Tibial nerve (tissue), 3 donors: ENCODE measurements around the gene LEAP2.

ENCODE experiments used
- POLR2A ChIP-seq, 2 donors: fragments of 450-650 bp; IDR thresholded peaks; one replicate each; pipeline ENCODE4 v1.6.1; 2017; ENCODE audit warnings: antibody characterized with exemption in 2 of 2, mild to moderate bottlenecking in 2 of 2, moderate library complexity in 2 of 2
- TF ChIP-seq, protein P1 (sequence below), 5 experiments: fragments of 200-600 bp in 3 of 5; fragments of 450-650 bp in 2 of 5; sonication (generic) in 3 of 5; IDR thresholded peaks; one replicate each; pipeline ENCODE4 v1.5.1; 2016 to 2019; ENCODE audit warnings: antibody characterized with exemption in 5 of 5, mild to moderate bottlenecking in 3 of 5, moderate library complexity in 2 of 5

DNA sequence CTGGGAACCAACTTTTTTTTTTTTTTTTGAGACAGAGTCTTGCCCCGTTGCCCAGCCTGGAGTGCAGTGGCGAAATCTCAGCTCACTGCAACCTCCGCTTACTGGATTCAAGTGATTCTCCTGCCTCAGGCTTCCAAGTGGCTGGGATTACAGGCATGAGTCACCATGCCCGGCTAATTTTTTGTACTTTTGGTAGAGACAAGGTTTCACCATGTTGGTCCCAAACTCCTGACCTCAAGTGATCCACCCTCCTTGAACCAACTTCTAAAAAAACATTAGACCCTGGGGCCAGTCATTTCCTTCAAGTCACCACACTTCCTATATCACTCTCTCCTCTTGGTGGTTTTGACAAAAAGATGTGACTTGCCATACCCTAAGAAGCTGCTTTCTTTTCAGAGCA is 32.2 kb upstream of the LEAP2 start:
- TF ChIP-seq, protein P1, sequence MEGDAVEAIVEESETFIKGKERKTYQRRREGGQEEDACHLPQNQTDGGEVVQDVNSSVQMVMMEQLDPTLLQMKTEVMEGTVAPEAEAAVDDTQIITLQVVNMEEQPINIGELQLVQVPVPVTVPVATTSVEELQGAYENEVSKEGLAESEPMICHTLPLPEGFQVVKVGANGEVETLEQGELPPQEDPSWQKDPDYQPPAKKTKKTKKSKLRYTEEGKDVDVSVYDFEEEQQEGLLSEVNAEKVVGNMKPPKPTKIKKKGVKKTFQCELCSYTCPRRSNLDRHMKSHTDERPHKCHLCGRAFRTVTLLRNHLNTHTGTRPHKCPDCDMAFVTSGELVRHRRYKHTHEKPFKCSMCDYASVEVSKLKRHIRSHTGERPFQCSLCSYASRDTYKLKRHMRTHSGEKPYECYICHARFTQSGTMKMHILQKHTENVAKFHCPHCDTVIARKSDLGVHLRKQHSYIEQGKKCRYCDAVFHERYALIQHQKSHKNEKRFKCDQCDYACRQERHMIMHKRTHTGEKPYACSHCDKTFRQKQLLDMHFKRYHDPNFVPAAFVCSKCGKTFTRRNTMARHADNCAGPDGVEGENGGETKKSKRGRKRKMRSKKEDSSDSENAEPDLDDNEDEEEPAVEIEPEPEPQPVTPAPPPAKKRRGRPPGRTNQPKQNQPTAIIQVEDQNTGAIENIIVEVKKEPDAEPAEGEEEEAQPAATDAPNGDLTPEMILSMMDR (IDR thresholded peaks at IDR 0.05): no peak
- no peak for TF ChIP-seq POLR2A (IDR thresholded peaks at IDR 0.05)
